OCI-LY7 (cell line): ENCODE results near the gene ZFP69B. TPM values are rescaled to one million over a fixed set of nuclear protein-coding genes. Genes with fewer than 3 reads are reported as not detected.

Source experiments
- BruUV-seq: library from RNA; stranded (reverse); fragments of 400-500 nt; replicated peaks from 2 replicates; lab custom pipeline; 2021; lab: Mats Ljungman, UMichigan
- CTCF ChIA-PET: fragments of 300-600 bp; sonication (Branson Sonifier 250); formaldehyde crosslinking; loops from one replicate; lab custom pipeline; 2022; ENCODE audit warnings: antibody characterized with exemption; ENCODE audit not compliant: unreplicated experiment; lab: Charles Lee
- POLR2A ChIA-PET: fragments of 300-600 bp; sonication (Branson Sonifier 250); formaldehyde crosslinking; loops from one replicate; lab custom pipeline; 2022; ENCODE audit warnings: antibody characterized with exemption; lab: Charles Lee
- DNase-seq: peaks from one replicate; pipeline ENCODE4 v3.0.0-alpha.2; 2015; ENCODE audit warnings: low spot score
- H2AFZ ChIP-seq: fragments of 200-600 bp; sonication (generic), shearing (Covaris generic); 2 replicates; pipeline ENCODE4 v1.6.1; 2014; ENCODE audit warnings: mild to moderate bottlenecking, antibody characterized with exemption, low read length, moderate library complexity
- H3K27ac ChIP-seq: fragments of 200-600 bp; sonication (generic); 2 replicates; pipeline ENCODE4 v1.5.1; 2014; ENCODE audit warnings: mixed run types, low read depth, mild to moderate bottlenecking, moderate library complexity, low read length, inconsistent platforms; ENCODE audit not compliant: poor library complexity, severe bottlenecking
- H3K36me3 ChIP-seq: fragments of 200-600 bp; sonication (generic); 2 replicates; pipeline ENCODE4 v1.6.1; 2014; ENCODE audit warnings: mild to moderate bottlenecking, antibody characterized with exemption, low read length, moderate library complexity, mixed read lengths; ENCODE audit not compliant: insufficient read depth
- H3K4me1 ChIP-seq: fragments of 200-600 bp; sonication (generic); 2 replicates; pipeline ENCODE4 v1.5.1; 2014; ENCODE audit warnings: mild to moderate bottlenecking, low read length; ENCODE audit not compliant: insufficient read depth, poor library complexity, severe bottlenecking
- H3K4me2 ChIP-seq: fragments of 200-600 bp; sonication (generic); 2 replicates; pipeline ENCODE4 v1.6.1; 2014; ENCODE audit warnings: mild to moderate bottlenecking, low read length
- H3K4me3 ChIP-seq: fragments of 200-600 bp; sonication (generic); 2 replicates; pipeline ENCODE4 v1.5.1; 2014; ENCODE audit warnings: mild to moderate bottlenecking, low read depth, low read length; ENCODE audit not compliant: poor library complexity, severe bottlenecking
- H3K79me2 ChIP-seq: fragments of 200-600 bp; sonication (generic); 2 replicates; pipeline ENCODE4 v1.6.1; 2016; ENCODE audit warnings: low read depth, mild to moderate bottlenecking, low read length, moderate library complexity, mixed read lengths; ENCODE audit not compliant: insufficient read depth
- H3K9me2 ChIP-seq: fragments of 200-600 bp; sonication (generic); 2 replicates; pipeline ENCODE4 v1.6.1; 2016; ENCODE audit warnings: mild to moderate bottlenecking, low read length, mixed read lengths; ENCODE audit not compliant: insufficient read depth
- H3K9me3 ChIP-seq: fragments of 200-600 bp; sonication (generic); 2 replicates; pipeline ENCODE4 v1.6.1; 2014; ENCODE audit warnings: mild to moderate bottlenecking, mixed run types, low read length, mixed read lengths
- H4K20me1 ChIP-seq: fragments of 200-600 bp; sonication (generic); 2 replicates; pipeline ENCODE4 v1.6.1; 2014; ENCODE audit warnings: mild to moderate bottlenecking, antibody characterized with exemption, low read length, moderate library complexity, mixed read lengths; ENCODE audit not compliant: insufficient read depth
- CTCF ChIP-seq: fragments of 200-600 bp; sonication (generic); conservative IDR thresholded peaks from 2 replicates; pipeline ENCODE4 v1.5.1; 2014; ENCODE audit warnings: mild to moderate bottlenecking, antibody characterized with exemption, low read length, moderate library complexity, mixed read lengths
- EZH2phosphoT487 ChIP-seq: fragments of 200-600 bp; sonication (generic); IDR thresholded peaks from 2 replicates; pipeline ENCODE4 v1.6.1; 2018; ENCODE audit warnings: low read depth, borderline replicate concordance, mild to moderate bottlenecking, mixed run types, antibody characterized with exemption, low read length, moderate library complexity, mixed read lengths
- intact Hi-C: fragments of 100-400 bp; cut with micrococcal nuclease; formaldehyde crosslinking; loops from one replicate; pipeline ENCODE4 v1.10.0; 2022; ENCODE audit not compliant: unreplicated experiment
- total RNA-seq, 2 experiments: library from RNA; depleted of rRNA in 1 of 2; stranded (reverse); fragments of >200 nt in 1 of 2; shearing (Covaris generic) in 1 of 2; gene quantifications; 2 replicates each; pipeline ENCODE4 v1.2.3, GENCODE V29; 2014 to 2022

Gene ZFP69B
- total RNA-seq, 2 experiments from 2014 or later: 12.7 to 26.8 TPM

DNA sequence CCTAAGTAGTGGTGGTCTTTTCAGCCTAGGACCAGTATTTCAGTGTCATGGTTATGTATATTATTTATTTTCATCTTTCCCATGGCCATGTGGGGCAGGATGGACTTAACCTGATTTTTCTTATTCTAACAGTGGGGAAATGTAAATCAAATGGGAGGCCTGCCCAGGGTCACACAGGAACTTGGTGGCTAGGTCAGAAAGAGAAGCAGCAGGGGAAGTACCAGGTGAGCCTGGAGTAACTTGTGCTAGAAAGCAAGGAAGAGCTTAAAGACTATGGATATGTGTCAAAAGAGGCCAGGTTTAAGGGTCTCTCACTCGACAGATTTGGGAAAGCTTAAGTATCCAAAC is 936 bp downstream of the ZFP69B start:
- peaks cover 23% of the 10 kb centered on the region; the same call in 1 of the 2 replicates for H3K79me2 ChIP-seq
- peak overlapping the region; percentile 78; the same call in 1 of the 2 replicates for H2AFZ ChIP-seq
- BruUV-seq: no TSS peak
- peaks cover 33% of the 10 kb centered on the region; the same call in 1 of the 2 replicates for H3K9me3 ChIP-seq
- H3K9me2 ChIP-seq: no peaks in the 10 kb centered on the region
- intact Hi-C loops: no loop called here
- H3K4me1 ChIP-seq: peaks cover 19% of the 10 kb centered on the region
- TF ChIP-seq CTCF (no peak), EZH2phosphoT487 (no peak)
- H3K36me3 ChIP-seq: peaks cover 41% of the 10 kb centered on the region
- peak overlapping the region; percentile 75 for H3K27ac ChIP-seq
- CTCF ChIA-PET: interaction anchor here (0.6 kb wide), 1 partner anchor 240 kb away, joined by 3 read pairs; the partner anchor contains the start of gene NFYC
- DNase-seq: peak; percentile 61
- POLR2A ChIA-PET: interaction anchor here (0.5 to 1.7 kb wide), 9 partner anchors 15 to 742 kb away, joined by 3 to 5 read pairs (median 4); partner anchors contain the start of genes EXO5 and ZNF684
- peak overlapping the region; percentile 81 for H3K4me3 ChIP-seq
- H3K4me2 ChIP-seq: peak overlapping the region; percentile 94
- no peaks in the 10 kb centered on the region for H4K20me1 ChIP-seq

- Histone ChIP-seq H3K4me1 (peaks cover 14% of the 10 kb centered on the region), H3K9me3 (peaks cover 66% of the 10 kb centered on the region), H3K79me2 (peaks cover 23% of the 10 kb centered on the region; the same call in 1 of the 2 replicates), H3K27ac (no peak overlapping the region), H3K4me3 (no peak overlapping the region), H3K9me2 (no peaks in the 10 kb centered on the region), H4K20me1 (no peaks in the 10 kb centered on the region), H3K36me3 (peaks cover 77% of the 10 kb centered on the region), H3K4me2 (no peak overlapping the region), H2AFZ (no peak overlapping the region)
- no peak for DNase-seq
- ChIA-PET POLR2A (interaction anchor here (1.0 kb wide), 1 partner anchor 78 kb away, joined by 3 read pairs; no protein-coding TSS in a partner anchor), CTCF (no interaction called here)
- BruUV-seq: no TSS peak
- TF ChIP-seq EZH2phosphoT487 (no peak), CTCF (no peak)
- intact Hi-C loops: no loop called here
These were observed 4.6 kb downstream of the ZFP69B start for GRCh38 chr1:40454873-40455272.

DNA sequence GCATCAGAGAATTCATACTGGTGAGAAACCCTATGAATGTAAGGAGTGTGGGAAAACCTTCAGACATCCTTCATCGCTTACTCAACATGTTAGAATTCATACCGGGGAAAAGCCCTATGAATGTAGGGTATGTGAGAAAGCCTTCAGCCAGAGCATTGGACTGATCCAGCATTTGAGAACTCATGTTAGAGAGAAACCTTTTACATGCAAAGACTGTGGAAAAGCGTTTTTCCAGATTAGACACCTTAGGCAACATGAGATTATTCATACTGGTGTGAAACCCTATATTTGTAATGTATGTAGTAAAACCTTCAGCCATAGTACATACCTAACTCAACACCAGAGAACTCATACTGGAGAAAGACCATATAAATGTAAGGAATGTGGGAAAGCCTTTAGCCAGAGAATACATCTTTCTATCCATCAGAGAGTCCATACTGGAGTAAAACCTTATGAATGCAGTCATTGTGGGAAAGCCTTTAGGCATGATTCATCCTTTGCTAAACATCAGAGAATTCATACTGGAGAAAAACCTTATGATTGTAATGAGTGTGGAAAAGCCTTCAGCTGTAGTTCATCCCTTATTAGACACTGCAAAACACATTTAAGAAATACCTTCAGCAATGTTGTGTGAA is 12.8 kb downstream of the ZFP69B start:
- no peak overlapping the region for H3K4me3 ChIP-seq
- peaks cover 75% of the 10 kb centered on the region for H3K9me3 ChIP-seq
- H2AFZ ChIP-seq: no peak overlapping the region
- H3K27ac ChIP-seq: no peak overlapping the region
- intact Hi-C loops: no loop called here
- no peak for TF ChIP-seq CTCF
- no peak for TF ChIP-seq EZH2phosphoT487
- ChIA-PET POLR2A (interaction anchor here (1.0 kb wide), 1 partner anchor 20 kb away, joined by 3 read pairs; no protein-coding TSS in a partner anchor), CTCF (no interaction called here)
- DNase-seq: peak; percentile 13
- BruUV-seq: TSS peak; percentile 31
- peaks cover 97% of the 10 kb centered on the region for H3K36me3 ChIP-seq
- H3K4me1 ChIP-seq: no peaks in the 10 kb centered on the region
- H3K79me2 ChIP-seq: no peaks in the 10 kb centered on the region
- H4K20me1 ChIP-seq: no peaks in the 10 kb centered on the region
- H3K9me2 ChIP-seq: no peaks in the 10 kb centered on the region
- no peak overlapping the region for H3K4me2 ChIP-seq
